GM19238 (cell line): ENCODE results near the gene TTLL12.

ENCODE experiments used
- DNase-seq: peaks from one replicate; pipeline ENCODE4 v3.0.0; 2011; ENCODE audit warnings: low spot score; ENCODE audit not compliant: insufficient read length

TTLL12 gene

DNA sequence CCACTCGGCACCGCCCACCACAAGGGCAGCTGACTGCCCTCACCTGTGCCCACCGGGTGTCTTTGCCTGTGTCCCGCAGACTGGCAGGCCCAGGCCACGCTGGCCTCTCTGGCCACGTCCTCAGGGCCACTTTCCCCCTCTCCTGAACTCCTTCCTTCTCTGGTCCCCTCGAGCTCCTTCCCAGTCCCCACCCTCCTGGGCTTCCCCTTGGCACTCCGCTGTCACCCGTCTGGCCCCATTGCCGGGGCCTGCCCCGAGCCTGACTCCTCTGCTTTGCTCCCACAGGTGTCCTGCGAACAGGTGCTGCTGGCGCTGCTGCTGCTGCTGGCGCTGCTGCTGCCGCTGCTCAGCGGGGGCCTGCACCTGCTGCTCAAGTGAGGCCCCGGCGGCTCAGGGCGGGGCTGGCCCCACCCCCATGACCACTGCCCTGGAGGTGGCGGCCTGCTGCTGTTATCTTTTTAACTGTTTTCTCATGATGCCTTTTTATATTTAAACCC lies 58.0 kb downstream of the TTLL12 start:
- no peak for DNase-seq

DNA sequence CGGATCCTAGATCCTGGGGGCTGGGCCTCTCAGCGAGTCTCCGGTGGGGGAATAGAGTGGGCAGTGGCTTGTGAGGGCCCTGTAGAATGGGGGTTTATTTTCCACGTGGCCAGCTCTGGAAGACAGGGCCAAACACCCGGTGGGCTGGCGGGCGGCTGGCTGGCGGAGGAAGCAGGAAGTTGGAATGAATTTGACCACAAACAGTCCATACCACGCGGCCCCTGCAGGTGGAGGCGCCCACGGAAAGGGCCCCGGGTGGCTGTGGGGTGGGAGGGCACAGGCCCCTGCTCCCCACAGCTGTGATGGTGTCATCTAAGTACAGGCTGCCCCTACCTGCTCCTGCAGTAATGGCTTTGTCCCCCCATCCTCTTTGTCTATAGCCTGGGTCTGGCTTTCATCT lies 58.8 kb downstream of the TTLL12 start:
- DNase-seq, result no peak

DNA sequence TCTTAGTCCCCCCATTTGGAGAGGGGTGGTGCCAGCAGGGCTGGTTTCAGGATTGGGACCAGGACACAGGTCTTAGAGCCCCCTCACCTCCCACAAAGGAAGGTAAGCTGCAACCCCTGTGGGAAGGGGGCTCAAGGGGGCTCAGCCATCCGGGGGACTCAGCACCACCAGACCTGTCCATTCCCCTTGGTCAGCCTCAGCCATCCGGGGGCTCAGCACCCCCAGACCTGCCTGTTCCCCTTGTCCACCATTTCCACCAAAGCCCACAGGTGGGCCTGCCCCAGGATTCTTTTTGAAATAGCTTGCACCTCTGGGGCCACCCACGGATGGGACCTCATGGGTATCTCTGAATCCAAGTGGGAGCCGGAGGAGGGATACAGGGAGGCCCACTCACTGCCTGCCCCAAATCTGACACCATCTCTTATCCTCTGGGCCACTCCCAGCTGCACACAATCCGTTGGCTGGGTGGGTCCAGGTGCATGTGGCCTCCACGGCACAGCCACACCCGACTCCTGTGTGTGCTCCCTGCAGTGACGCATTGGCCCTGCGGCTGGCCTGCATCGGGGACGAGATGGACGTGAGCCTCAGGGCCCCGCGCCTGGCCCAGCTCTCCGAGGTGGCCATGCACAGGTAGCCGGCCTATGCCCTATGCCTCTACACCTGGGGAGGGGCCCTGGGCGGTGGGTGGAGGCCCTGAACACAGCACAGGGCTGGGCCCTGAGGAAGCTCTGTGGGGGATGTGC lies 59.6 kb downstream of the TTLL12 start:
- no peak for DNase-seq

DNA sequence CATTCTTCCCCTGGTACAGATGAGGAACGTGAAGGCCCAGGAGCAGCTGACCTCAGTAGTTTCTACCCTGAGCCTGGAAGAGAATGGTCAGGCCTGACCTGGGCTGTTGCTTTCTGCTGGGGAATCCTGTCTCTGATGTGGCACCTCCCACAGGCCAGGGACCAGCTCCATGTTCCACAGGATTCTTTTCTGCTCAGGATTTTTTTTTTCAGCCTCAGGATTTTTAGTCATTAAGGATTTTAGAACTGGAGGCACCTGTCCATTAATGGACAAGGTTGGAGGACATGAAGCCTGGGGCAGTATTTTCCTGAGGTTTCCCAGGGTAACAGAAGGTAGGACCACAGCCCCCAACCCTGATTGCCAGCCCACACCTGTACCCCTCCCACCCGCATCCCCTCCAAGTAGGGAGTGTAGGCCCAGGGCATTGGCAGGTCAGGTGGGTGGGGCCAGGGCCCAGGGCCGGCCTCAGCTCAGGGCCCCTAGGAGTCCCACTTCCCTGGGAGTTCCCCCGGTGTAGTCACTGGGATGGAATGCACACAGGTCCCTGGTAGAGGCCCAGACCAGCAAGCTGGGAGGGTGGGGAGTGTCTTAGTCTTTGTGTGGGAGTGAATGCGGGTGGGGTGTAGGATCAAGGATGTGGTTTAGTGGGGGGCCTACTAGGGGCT lies 60.3 kb downstream of the TTLL12 start:
- no peak for DNase-seq

DNA sequence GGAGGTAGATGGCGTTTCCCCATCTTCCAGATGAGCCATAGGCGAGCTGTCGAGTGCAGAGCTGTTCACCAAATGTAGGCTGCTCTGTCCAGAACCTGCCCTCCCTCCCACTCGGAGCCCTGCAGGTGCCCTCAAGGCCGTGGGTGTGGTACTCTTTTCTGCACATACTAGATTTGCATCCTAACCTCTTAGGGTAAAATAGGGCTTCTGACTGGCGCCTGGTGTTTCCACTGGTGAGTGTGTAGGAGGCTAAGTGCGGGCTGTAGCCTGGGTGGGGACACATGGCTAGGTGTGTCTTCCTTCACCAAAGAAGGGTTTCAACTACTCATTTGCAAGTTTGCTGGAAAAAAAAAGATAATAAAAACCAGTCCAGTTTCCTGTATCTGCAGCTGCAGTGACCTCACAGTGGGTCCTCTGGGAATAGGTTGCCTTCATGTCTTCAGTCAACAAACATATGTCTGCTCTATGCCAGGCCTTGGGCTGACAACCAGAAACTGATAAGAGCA lies 67.9 kb downstream of the TTLL12 start:
- DNase-seq, result peak; percentile 47

DNA sequence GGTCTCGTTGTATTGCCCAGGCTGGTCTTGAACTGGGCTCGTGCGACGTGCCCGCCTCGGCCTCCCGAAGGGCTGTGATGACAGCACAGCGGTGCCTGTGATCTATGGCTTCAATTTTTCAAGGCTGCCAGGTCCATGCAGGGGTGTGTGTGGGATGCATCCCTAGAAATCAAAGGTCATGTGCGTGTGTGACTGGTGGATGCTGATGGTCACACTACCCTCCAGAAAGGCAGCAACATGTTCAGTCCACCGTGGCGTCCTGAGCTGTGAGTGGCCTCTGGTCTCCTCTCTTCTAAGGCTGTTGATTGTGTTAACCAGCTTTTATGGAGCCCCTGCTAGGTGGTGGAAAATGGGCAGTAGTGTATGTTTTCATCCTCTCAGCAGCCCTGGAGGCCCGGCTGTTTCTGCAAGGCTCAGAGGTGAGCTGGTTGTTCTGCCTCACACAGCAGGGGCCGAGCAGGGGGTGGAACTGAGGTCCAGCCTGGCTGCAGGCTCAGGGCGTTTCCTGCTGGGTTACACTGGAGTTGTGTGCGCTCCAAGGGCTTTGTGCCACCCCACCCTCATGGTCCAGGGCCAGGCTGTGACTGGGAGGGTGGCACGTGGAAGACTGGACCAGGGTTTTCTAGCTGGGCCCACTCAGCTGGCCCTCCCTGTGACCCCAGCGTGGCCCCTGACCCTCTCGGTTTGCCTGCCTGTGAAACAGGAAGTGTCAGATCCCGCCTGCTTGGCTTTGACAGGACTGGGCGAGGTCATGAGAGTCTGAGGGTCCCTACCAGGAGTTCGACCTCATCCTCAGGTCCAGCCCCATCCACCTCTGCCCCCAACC lies 68.7 kb downstream of the TTLL12 start:
- DNase-seq, result no peak

DNA sequence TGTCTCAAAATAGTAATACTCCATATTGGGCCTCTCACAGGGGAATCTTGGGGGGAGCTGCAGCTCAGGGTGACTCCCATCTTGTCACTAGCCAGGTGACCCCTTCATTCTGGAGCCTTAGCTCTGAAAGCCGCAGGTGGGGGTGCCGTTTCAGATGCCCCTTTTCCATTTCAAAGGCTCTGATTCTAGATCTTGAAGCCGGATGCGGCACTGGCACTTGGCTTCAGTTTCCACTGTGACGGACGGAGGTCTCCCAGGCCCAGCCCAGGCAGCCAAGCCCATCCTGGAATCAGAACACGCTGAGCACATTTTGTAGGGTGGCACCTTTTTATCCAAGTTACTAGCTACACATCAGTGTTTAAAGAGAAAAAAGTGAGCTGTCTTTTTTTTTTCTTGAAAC lies 70.0 kb downstream of the TTLL12 start:
- no peak for DNase-seq
